DOHH2 (cell line): ENCODE results near the gene CACNA1D.

ENCODE experiments used
- EZH2phosphoT487 ChIP-seq: fragments of 200-600 bp; sonication (generic); IDR thresholded peaks from 2 replicates; pipeline ENCODE4 v1.6.1; 2017; ENCODE audit warnings: borderline replicate concordance, mild to moderate bottlenecking, antibody characterized with exemption, low read length, moderate library complexity, mixed read lengths
- TF ChIP-seq, protein P1 (sequence below): fragments of 200-600 bp; sonication (generic); IDR thresholded peaks from one replicate; pipeline ENCODE4 v1.5.1; 2014; ENCODE audit warnings: antibody characterized with exemption, mild to moderate bottlenecking, low read depth, low read length; ENCODE audit not compliant: poor library complexity, severe bottlenecking

DNA sequence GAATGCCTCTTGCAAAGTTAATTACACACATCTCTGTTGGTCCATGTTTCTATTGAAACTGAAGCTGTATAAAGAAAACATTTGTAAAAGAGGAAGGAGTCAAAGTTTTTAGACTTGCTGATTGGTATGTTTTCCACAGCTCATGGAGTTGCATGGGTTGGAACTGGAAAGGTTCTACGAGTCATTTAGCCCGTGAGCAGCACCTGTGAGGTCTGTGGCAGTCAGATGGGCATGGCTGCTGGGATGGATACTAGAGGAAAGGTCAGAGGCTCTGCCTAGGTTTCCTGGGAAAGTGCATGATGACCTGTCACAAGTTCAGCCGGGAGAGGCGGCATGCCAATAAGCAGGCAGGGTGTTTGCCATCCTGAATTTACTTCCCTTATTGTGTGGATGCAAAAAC is 155.4 kb downstream of the CACNA1D start:
- TF ChIP-seq, protein P1, sequence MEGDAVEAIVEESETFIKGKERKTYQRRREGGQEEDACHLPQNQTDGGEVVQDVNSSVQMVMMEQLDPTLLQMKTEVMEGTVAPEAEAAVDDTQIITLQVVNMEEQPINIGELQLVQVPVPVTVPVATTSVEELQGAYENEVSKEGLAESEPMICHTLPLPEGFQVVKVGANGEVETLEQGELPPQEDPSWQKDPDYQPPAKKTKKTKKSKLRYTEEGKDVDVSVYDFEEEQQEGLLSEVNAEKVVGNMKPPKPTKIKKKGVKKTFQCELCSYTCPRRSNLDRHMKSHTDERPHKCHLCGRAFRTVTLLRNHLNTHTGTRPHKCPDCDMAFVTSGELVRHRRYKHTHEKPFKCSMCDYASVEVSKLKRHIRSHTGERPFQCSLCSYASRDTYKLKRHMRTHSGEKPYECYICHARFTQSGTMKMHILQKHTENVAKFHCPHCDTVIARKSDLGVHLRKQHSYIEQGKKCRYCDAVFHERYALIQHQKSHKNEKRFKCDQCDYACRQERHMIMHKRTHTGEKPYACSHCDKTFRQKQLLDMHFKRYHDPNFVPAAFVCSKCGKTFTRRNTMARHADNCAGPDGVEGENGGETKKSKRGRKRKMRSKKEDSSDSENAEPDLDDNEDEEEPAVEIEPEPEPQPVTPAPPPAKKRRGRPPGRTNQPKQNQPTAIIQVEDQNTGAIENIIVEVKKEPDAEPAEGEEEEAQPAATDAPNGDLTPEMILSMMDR: no peak
- no peak for TF ChIP-seq EZH2phosphoT487
